ENCODE measurements around the gene DNMT3A.

Gene DNMT3A

DNA sequence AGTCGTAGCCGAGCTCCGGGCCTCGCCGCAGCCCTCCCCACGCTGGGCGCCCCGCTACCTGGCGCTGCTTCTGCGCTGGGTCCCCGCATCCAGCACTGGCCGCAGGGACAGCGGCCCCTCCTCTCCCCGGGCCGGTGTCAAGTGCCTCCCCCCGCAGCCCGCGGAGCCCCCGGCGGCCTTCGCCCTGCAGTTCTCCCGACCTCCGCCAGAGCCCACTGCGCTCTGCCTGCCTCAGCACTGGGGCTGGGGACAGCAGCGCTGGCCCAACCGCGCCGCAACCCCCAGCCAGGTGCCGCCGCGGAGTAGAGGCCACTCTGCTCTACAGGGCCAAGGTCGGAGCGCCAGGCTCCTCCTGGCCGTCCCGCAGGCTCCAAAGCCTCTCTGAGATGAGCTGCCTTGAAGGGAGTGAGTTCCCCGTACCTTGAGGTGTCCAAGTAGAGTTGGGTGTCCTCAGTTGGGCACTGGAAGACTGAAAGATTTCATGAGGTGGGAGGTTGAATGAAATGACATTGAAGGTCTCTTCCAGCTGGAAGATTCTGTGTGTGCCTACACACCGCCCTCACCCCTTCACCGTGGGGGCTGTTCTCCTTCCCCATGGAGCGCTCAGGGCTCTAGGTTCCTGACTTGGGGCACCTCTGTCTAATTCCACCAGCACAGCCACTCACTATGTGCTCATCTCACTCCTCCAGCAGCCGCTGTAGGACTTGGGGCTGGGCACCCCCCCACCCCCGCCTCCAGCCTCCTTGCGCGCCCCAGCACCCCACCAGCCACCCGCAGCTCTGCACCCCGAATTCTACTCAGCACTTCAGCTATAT, 854 bp upstream of the DNMT3A start:
- DNase-seq, result peak; percentile 74

GRCh38 chr2:25341011-25341727, 556 bp downstream of the DNMT3A start:
- no peak for DNase-seq

DNA sequence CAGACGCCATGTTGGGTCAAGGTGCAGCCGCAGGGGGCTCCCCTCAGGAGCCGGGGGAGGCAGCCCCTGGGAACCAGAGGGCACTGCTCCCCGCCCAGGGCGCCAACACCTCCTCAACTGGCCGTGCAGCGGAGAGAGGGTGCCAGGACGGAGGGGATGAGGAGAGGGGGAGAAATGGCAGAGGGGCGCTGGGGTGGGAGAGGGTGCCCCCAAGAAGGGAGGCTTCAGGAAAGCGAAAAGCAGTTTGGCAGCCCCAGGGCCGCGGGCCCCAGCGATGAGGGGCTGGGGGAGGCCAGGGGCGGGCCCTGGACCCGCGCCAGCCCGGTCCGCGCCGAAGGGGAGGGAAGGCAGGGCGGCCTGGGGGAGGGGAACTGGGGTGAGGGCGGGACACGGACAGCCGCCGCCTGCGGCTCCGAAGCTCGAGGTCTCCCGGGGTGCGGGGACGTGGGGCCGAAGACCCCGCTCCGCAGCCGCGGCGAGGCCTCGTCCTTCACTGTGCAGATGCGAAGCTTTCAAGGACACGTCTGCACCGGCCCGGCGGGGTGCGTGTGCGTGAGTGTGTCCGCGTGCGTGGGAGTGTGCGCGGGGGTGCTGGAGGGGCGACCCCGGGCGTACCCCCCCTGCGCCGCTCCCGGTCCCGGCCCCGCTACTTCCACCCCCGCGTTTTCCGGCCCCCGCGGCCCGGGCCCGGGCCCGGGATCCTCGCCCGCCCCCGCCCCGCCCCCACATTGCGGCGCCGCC, 1.4 kb downstream of the DNMT3A start:
- DNase-seq, result peak; percentile 33

DNA sequence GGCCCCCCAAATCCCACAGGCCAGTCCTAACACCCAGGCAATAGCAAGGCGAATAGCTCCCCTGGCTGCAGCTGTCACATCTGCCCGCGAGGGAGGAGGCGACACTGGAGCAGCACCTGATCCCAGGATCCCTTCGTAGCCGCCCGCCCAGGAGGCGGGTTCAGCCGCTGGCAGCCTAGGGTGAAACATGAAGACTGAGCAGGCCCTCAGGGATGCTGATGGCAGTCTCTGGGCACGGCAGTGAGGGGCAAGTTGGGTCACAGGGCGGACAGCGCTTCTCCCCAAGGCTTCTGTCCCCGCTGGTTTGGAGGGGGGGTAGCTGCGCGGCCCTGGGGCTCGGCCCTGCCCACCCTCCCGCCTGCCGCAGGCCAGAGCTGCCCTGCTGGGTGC, 1.9 kb downstream of the DNMT3A start:
- peak; percentile 74 for DNase-seq

GRCh38 chr2:25339211-25339674, 2.5 kb downstream of the DNMT3A start:
- DNase-seq, result no peak

GRCh38 chr2:25338401-25338800, 3.3 kb downstream of the DNMT3A start:
- no peak for DNase-seq

GRCh38 chr2:25337891-25338290, 3.8 kb downstream of the DNMT3A start:
- DNase-seq, result no peak

DNA sequence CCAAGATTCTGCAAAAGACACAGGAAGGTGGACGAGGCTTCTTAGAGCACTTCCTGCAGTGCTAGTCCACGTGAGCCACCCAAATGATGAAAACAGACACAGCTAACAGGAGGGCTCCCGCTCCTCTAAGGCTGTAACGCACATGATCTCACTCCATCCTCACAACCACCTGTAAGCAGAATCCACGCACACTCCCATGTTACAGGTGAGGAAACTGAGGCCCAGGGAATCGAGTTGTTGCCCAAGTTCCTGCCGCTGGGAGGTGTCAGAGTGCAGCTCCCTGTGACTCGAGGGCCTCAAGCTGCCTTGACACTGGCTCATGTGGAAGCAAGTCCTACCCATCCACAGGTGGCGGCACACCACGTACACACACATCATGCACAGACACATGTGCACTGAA, 4.4 kb downstream of the DNMT3A start:
- no peak for DNase-seq

- no peak for DNase-seq
Observed at GRCh38 chr2:25336383-25336841, 5.3 kb downstream of the DNMT3A start.

GRCh38 chr2:25335971-25336370, 5.8 kb downstream of the DNMT3A start:
- no peak for DNase-seq

DNA sequence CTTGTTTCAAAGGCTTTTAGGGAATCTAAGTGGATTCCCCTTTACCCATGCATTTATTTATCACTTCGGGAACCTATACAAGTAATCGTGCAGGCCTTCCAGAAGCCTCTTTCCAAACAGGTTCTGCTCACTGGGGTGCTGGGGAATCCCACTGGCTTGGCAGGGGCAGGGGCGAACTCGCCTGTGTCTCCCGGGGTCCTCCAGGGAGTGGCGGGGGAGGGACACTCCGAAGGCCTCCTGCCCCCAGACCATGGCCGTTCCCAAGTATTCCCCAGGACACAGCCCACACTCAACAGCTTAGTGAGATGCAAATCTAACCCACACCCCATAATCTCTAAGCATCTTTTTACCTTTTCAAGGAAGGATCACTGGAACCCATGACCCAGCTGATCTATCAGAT, 6.5 kb downstream of the DNMT3A start:
- DNase-seq, result no peak

GRCh38 chr2:25334482-25334881, 7.2 kb downstream of the DNMT3A start:
- DNase-seq, result no peak

GRCh38 chr2:25333981-25334380, 7.7 kb downstream of the DNMT3A start:
- no peak for DNase-seq

DNA sequence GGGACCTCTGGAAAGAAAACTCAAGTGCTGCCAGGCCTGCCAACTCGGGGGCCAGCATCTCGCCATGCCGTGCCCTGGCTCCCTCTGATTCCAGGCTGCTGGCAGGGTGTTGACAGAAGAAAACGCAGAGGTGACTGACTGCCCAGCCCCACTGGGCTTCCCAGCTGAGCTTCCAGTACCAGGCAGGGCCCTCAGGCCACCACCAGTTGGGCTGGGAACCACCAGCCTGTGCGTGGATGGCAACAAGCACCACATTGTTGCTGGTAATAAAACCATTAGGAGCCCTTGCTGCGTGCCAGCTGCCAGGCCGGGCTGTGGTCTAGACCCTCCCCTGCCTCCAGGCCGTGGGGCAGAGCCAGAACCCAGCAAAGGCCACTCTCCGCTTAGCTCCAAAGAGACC, 9.2 kb downstream of the DNMT3A start:
- no peak for DNase-seq

DNA sequence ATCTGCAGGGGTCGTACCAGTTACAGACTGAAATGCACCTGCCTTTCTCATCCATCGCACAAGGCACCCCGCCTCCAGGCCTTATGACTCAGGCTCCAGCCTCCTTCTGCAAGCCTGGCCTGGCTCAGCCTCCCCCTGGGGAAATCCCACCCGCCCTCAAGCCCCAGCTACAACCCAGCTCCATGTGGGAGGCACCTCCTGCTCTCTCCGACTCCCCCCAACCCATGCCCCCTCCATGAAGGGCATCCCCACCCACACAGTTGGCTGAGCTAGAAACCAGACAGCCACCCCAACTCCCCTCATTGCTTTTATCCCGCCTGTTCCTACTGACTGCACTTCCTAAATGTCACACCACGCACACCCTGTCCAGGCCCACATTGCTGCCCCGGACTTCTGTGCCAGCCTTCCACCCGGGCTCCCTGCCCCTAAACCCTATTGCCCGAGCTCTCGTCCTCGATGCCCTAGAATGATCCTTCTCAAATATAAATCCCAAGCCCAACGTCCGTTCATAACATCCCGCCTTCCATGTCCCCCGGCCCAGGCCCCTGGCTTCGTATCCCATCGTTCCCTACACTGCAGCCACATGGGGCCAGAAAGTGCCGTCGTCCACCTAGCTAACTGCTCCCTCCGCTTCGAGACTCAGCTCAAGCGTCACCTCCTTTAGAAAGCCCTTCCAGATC, 9.9 kb downstream of the DNMT3A start:
- no peak for DNase-seq

DNA sequence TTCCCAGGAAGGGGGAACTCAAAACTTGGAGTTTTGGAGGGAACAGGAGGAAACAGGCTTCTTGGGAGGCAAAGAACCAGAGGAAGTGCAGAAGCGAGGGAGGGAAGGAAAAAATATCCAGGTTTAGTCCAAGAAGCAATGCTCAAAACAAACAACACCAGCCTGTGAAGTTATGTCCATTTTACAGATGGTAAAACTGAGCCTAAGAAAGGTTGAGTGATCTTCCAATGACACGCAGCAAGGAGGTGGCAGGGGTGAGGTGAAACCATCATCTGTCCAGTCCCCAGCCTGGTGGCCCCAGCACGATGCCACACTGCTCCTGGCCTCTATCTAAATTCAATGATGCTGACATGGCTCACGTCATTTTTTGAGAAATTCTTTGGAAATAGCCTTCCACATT, 10.8 kb downstream of the DNMT3A start:
- no peak for DNase-seq

DNA sequence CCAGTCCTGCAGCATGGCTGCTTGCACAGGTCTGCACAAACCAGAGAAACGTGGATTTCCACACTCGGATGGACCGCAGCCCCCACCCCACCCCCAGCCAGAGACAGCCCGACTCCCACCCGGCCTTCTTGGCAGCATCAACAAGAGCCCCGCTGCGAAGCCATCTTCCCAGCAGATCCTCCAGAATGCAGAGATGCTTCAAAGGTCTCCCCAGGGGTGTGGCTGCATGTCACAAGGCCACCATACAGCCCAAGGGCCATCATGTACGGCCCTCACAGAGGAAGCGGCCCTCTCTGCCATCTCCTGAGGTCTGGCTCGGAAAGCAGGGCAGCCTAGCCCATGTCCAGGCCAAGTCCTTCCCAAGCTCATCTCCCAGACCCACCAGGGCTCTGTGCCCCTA, 11.5 kb downstream of the DNMT3A start:
- DNase-seq, result no peak

DNA sequence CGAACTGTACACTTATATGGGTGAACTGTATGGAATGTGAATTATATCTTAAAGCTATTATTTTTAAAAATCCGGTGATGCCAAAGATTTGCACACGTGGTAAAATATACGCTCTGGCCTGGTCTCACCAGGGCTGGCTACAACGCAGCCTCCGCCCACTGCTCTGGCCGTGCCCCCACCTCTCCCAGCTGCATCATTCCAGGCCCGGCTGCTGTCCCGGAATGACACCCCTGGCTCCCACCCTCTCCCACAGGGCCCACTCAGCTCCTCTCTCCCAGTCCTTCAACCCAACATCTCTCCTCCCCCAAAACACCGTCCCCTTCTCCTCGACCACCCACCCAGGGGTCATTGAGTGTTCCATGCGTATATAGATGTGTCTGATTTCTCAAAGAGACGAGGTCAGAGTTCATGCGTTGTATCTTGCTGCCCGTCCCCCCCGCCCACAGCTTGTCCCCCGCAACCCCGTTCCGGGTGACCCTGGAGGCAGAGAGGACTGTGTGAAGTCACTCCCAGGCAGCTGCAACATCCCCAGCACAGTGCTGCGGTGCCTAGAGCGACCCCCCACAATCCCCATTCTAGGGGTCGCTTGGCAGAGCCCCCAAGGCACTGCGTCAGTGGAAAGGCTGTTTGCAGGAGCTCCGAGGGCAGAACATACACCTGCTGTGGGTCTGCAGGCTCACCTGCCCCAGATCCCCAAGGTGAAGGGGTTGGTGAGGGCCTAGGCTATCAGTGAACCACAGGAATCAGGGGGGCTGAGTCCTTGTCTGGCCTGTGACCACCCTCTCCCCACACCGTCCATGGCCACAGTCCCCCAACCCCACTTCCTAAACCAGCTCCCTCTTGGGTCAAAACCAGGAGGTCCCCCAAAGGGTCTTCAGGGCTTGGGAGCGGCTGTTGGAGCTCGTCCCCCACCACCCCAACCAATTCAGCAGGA, 13.3 kb downstream of the DNMT3A start:
- DNase-seq, result no peak

DNA sequence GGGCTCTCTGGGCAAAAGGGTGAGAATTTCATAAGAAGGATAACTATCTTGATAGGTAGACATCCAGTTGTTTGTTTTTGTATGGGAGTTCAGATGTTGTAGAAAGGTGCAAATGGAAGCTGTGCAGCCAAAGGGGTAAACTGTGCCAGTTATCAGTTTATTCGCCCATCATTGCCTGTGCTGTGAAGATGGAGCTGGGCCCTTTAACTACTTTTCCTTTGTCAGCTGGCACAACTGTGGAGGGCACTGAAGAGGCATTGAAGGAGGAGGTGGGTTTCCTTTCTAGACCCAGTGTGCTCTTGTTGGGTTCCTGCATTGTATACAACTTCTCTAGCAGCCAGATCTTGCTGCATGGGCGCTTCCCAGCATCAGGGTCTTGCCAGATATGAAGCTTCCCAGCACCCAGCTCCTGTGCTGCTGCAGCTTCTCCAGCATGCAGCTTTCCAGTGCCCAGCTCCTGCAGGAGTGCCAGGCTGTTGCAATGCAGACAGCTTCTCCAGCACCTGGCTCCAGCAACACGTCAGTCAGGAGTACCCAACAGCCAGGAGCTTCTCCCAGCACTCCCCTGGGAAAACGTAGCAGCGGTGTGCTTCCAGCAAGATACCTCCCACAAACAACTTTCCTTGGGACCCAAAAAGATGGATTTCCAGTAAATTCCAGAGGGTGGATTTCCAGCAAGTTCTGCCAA, 15.3 kb downstream of the DNMT3A start:
- DNase-seq, result no peak

DNA sequence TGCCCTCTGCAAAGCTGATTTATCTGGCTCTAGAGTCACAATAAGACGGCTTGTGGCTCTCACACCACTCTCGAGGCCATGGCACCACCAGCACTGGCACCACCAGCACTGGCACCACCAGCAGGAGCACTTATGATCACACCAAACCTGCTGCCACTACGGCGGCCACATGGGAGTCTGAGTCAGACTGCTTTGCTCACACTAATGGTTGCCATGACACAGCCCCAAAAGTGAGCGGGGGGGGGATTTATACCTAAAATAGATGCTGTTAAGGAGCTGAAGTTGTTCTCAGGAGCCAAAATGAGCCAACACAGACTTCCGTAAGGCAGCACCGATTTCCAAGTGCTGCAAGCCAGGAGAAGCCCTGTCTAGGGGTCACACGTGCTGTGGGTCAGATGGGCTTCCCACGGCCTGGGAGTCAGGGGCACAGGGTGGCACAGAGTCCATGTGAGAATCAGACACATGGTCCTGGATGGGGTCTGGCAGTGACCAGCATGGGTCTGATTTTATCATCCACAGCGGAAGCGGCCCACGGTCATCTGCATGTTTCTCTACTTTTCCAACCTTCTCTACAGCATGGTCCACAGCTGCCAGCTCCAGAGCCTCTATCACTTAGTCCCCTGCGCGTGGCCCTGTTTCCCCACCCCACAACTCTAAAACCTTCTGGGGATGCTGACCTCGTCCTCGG, 16.7 kb downstream of the DNMT3A start:
- no peak for DNase-seq

GRCh38 chr2:25324251-25324650, 17.5 kb downstream of the DNMT3A start:
- DNase-seq, result no peak

All from NCI-H510A treated with DMSO at 0.1 percent for 48 hours (cell line).